CD4-positive, alpha-beta T cell treated with Interleukin-2 at 100 ng/mL for 4 hours (primary cell): ENCODE results near the gene B3GALNT2.
A peak's percentile ranks its signal among the peaks of the same experiment; 100 is the strongest.
"Not testable (repeated sequence)": the region's sequence is repeated elsewhere in the genome, so short reads cannot be mapped to it uniquely, and the experiment has no call there.

Source experiments
- DNase-seq: peaks from one replicate; pipeline ENCODE4 v3.0.0-alpha.2; 2020; ENCODE audit warnings: low spot score

The B3GALNT2 gene

DNA sequence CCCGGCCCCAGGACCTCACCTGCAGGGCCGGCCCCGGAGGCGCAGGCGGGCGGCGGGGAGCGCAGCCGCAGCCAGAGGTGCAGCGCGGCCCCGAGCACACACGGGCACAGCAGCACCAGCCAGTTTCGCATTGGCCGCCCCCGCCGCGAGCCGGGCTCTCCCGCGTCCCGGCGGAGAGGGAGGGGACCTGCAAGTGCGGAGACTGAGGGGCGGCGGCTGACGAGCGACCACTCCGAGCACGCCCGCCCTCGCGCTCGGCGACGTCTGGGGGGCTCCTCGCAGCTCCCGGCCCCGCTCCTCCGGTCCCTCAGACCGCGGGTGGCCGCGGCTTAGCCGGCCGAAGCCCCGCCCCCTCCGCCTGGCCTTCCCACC, at the start of gene B3GALNT2:
TSS of gene B3GALNT2 (minus strand) at position 331 of the 372 bp plus-strand sequence. CDS start at position 131, 200 bp downstream.
- no peak for DNase-seq

DNA sequence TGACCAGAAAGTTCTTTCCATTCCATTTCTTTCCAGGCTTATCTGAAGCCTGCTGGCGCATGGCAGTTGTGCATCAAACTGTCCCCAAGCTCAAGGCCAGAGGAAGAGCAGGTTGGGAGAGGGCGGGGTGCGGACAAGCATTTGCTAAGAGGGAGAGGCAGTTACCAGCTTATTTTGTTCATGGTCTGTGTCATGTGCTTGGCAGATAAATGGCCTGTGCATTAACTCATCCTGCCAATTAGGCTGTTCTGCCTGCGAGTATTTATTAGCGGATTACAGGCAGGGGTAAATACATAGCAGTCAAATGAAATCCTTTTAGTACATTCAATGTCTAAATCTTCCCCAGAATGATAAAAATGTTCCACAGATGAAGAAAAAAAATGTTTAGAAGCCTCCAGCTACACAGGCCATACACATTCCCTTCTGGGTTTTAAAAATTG, 48.9 kb upstream of the B3GALNT2 start:
- no peak for DNase-seq

DNA sequence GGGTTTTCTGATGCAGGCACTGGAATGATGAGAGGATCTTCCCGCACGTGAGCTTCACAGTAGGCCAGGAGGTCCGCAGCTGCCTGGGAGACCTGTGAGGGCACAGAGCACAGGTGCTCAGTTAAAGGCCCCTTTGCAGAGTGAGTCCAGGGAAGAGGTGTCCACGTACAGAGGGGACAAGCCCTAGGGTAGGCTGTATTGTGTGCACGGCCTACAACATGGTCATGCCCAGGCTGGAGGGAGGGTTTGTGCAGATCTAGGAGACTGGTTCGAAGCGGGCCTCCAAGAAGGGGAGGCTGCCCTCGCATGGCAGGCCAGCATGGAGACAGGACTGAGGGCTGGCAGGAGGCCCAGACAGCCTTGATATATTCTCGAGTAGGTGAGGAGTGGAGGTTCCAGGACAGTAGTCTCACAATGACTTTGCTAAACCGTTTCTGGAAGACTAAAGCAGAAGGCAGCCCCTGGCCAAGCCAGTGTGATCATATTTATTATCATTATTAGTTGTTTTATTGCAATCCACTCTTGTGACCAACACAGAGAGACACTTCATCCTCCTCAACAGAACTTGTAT, 48.0 kb upstream of the B3GALNT2 start:
- no peak for DNase-seq

DNA sequence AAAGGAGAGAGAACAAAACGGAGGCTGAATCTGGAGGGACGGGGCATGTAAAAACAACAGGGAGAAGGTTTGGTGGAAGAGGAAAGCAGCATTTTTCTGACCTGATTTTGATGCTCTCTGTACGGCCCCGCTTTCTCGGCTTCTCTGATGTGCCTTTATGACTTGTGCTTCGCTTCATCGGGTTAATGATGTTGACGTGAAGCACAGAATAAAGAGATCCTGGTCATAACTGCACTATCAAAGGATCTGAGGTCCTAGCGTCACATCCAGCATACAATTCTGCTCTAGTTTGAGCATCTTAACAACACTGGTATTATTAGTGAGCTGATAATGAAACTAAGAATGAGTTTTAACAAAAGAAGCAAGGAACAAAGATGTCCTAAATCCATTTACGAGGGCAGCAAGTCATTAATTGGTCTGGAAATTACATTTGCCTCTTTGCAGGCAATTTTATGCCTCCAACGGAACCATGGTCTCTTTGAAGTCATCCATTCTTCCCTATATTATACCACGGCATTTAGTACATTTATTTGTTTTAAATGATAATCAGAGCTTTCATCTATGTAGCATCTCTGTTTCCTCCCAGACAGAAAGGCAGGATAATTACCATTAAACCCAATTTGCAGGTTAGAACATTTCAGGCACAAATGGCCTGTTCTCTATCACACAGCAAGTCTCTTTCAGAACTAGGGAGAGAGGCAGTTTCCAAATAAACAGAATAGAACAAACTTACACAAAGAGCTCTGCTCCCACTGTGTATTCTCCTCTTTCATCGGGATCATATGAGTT, 45.3 kb upstream of the B3GALNT2 start:
- DNase-seq: no peak

DNA sequence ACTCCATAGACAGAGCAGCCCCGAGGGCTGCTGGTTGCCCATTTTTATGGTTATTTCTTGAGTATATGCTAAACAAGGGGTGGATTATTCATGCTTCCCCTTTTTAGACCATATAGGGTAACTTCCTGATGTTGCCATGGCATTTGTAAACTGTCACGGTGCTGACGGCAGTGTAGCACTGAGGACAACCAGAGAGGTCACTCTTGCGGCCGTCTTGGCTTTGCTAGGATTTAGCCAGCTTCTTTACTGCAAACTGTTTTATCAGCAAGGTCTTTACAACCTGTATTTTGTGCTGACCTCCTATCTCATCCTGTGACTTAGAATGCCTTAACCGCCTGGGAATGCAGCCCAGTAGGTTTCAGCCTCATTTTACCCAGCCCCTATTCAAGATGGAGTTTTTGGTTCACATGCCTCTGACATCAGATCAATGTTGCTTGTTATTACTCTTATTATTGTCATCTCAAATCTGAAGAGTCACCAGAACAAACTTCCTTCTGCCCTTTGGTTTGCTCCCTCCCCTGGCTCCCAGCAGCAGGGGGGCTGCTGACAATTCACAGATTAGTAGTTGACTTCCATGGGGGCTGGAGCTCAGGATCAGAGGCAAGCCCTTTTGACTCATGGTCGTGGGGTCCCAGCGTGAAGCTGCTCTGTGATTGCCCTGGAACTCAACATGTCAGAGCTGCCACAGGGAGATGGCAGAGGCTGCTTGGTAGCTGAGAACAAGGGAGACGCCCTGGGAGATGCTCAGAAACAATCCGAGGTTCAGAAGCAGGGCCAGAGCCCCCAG, 42.3 kb upstream of the B3GALNT2 start:
- not testable (repeated sequence) for DNase-seq

DNA sequence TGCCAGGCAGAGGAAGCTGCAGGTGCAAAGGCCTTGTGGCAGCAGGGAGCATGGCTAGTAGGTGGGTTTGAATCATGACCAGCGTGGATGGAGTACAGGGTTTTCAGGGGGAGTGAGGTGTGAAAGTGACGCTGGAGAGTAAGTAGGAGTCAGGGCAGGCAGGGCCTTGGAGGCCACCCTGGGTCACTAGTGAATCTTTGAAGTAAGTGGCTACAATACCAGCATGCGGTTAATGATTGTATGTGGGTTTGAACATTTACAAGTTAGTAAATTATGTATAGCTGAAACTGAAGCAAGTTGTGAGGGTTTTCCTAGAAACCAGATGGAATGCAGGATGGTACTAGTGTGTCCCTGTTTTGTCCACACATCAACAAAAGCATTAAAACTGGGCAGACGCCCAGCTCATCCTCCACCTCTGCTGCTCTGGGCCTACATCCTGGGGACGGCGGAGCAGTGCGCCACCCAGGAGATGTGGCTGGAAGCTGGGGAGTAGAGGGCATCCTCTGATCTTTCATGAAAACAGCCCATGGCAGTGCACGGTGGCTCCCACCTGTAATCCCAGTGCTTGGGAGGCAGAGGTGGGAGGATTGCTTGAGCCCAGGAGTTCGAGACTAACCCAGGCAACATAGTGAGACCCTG, 41.2 kb upstream of the B3GALNT2 start:
- no peak for DNase-seq

DNA sequence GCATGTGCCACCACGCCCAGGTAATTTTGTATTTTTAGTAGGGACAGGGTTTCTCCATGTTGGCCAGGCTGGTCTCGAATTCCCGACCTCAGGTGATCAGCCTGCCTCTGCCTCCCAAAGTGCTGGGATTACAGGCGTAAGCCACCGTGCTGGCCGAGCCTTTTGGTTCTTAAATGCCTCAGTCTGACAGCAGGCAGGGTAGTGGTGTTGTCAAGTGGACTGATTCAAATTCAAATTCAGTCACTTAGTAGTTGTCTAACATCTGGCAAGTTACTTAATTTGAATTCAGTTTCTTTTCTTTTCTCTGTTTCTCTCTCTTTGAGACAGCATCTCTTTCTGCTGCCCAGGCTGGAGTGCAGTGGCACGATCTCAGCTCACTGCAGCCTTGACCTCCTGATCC, 38.6 kb upstream of the B3GALNT2 start:
- DNase-seq: not testable (repeated sequence)

DNA sequence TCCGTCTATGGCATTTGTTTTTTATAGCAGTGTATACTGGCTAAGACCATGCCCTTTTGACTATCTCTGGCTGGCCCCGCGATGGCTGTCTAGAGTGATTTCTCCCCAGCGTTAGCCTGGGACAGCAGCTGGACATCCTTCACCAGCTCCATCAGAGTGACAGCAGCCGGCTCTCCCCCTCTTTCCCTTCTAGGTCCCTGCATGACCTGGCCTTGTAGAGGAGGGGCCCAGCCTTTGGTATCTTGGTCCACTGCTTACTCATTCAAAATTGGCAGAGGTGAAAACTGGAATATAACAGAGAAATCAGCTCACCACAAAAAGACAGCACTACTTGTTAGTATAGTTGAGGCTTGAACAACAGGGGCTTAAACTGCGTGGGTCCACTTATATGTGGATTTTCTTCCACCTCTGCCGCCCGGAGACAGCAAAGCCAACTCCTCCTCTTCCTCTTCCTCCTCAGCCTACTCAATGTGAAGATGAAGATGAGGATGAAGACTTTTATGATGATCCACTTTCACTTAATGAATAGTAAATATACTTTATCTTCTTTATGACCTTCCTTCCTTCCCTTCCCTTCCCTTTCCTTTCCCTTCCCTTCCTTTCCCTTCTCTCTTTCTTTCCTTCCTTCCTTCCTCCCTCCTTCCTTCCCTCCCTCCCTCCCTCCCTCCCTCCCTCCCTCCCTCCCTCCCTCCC, 29.4 kb upstream of the B3GALNT2 start:
- DNase-seq: no peak

DNA sequence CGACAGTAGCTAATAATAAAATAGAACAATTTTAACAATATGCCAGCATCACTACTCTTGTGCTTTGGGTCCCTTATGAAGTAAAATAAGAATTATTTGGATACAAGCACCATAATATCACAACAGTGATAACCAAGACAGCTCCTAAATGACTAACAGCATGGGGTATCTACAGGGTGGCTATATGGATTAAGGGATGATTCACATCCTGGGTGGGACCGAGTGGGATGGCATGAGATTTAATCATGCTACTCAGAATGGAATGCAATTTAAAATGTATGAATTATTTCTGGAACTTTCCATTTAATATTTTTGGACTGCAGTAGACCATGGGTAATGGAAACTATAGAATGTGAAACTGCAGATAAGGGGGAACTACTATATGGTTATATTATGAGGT, 28.1 kb upstream of the B3GALNT2 start:
- DNase-seq: no peak

DNA sequence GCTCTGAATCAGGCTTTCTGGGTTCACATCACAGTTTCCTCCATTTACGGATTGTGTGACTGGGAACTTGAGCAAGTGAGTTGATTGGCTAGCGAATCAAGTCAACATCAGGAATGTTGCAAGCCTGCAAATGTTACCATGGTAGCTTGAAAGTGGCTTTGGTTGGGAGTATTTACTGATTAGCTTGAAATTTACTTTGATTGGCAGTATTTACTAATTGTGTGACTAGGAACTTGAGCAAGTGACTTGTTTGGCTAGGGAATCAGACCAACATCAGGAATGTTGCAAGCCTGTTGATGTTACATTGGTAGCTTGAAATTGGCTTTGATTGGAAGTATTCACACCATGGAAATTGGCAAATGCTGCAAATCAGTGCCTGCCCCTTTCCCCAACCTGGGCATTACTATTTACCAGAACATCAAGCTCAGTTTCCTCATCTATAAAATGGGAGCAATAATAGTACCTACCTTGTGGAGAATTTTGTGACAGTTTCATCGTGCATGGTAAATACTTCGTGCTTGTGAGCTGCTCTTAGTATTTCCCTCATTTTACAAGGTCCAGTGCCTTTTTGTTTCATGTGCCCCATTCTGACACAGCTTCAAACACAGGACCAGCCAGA, 23.1 kb upstream of the B3GALNT2 start:
- no peak for DNase-seq

DNA sequence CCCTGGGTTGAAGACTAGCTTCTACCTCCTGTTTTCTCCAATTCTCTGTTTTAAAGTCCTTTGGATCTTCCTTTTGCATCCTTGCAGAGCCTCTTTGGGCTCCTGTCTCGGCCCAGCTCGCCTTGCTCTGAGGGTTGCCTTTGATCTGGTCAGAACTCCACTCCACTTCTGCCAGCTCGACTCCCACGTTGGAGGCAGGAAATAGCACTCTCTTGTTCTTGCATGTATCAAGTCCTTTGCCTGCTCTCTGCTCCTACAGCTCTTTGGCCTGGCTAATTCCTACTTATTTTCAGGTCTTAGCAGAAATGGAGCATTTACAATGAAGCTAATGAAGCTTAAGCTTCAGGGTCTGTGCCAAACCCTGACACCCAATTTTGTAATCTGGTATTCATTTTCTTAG, 21.1 kb upstream of the B3GALNT2 start:
- no peak for DNase-seq

DNA sequence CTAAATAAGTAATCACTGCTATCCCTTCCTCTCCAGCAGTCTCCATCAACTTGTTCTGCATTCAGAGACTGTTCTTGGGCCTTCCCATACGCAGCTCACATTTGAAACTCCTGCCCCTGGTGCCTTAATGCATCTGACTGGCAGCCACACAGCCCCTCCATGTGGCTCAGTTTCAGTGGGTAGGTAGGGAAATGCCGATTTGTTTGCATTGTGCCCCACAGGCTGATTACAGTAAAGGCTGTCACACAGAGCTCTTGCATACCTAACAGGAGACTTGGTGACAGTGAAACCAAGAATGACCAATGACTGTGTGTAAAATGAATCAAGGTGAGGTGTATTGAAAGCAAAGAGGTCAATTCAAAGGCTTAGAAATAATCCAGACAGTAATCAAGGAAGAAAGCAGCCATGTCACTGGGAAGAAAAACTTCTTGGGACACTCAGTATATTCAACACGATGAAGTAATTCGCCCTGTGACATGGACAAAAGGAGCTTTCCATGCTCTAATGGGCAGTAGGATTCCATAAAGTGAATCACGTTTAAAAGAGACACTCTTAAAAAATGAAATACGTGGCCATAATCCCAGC, 12.7 kb upstream of the B3GALNT2 start:
- no peak for DNase-seq

DNA sequence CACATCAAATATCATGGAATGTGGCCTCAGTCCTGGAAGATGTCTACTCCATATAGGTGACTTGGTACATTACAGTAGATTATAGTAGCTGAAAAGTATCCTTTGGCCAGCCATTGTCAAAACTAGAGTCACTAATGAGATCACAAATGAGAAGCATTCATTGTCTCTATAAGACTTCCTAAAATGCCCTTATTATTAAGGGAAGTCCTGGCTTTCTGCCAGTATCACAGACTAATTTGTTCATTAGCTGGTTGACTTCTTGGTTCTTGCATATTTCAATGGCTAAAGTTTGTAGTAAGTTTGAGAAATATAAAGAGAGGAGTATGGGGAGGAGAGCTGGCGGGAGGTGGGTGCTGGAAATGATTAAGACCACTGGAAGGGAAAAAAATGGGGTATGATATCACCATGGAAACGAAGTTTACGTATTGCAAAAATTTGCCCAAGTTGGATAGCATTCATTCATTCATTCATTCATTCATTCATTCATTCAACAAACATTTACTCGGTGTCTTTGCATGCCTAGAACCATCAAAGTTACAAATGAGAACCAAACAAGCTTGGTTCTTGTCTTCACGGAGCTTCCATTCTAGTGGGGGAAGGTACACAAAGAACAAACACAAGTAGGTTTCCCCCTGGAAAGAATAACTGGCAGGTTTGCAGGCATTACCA, 11.7 kb upstream of the B3GALNT2 start:
- DNase-seq: no peak

DNA sequence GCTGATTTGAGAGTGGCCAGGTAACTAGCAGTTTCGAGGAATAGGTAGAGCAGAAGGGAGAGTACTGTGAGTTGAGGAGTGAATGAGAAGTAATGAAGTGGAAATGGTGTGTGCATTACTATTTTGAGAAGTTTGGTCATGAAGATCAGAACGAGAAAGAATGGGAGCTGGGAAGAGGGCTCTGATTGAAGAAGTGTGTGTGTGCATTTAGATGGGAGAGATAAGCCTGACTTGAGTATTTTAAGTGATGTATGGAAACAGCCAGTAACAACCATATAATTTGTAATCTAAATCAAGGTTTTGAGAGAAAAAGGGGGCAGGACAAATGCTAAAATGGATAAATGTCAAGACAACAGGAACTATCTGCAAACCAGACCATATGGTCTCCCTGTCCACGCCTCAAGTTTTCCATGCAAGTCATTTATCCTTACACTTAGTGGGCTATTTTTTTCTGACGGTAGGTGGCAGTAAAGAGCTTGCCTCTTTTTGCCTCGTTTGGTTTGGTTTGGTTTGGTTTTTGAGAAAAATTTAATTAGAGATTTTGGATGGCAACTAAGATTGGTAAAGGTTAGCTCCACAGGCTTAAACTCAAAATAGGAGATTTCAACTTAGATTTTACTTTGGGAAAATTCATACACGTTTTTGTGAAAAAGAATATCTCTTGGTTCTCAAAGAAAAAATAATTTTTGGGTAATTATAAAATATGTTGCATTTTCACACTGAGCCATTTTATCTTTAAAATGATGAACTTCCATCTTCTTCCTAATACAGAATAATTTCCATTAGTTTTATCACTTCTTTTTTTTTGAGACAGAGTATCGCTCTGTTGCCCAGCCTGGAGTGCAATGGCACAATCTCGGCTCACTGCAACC, 9.5 kb upstream of the B3GALNT2 start:
- peak; percentile 71 for DNase-seq

DNA sequence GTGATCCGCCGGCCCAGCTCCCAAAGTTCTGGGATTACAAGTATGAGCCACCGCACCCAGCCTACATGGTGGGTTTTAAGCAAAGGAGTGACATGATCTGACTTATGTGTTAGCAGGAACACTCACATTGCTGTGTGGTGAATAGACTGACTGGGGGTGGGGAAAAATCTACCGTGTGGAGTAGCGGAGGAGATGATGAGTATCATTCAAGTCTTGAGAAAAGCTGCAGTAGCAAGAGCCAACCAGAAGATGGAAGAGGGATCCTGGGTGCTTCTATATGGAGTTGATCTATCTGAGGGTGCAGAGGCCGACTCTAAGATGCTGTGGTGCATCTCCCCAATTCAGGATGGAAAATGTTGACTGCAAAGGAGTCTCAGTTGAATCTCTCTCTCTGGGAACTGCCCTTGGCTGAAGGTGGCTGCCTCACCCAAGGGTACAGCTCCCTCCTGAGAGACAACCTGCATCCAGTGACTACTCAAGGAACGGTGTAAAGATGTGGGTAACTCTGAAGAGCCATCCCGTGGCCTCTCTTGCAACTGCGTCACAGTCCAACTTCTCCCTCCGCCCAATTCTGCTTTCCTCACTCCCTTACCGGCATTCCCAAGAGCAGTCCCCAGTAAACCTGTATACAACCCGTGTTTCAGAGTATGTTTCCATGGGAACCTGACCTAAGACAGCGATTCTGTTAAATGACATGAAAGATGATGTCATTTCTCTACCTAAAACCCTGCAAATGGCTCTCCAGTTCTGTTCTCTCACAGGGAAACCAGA, 7.4 kb upstream of the B3GALNT2 start:
- DNase-seq: no peak

DNA sequence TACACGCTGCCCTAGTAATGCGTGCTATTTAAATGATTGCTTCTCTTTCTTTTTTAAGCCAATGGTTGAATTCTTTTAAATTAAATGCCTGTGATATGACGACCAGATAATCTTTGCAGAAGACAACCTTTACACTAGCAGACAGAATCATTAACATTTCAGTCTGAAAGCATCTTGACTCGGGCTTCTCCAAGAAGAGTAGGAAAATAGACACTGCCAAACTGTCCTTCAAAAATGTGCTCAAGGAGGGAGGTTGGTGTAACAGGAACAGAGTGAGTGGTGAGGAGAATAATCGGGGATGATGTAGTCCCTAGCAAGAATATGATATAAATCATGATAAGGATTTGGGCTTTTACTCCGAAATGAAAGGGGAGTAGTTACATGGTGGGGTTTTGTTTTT, 6.6 kb upstream of the B3GALNT2 start:
- no peak for DNase-seq

DNA sequence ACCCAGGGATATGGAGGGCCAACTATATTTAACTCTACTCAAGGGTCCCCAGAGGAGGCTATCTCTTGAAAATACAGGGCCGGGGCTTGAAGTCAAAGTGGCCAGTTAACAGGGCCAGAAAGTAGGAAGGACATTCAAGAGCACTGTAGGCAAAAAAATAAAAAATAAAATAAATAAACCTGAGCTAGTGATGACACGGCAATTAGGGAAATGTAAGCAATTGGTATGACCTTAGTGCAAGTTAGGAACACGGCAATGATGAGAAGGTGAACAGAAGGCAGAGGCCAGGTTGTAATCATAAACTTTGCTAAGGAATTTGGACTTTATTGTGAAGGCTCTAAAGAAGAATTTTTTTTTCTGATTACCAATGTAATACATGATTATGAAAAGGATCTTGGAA, 3.4 kb upstream of the B3GALNT2 start:
- DNase-seq: no peak

DNA sequence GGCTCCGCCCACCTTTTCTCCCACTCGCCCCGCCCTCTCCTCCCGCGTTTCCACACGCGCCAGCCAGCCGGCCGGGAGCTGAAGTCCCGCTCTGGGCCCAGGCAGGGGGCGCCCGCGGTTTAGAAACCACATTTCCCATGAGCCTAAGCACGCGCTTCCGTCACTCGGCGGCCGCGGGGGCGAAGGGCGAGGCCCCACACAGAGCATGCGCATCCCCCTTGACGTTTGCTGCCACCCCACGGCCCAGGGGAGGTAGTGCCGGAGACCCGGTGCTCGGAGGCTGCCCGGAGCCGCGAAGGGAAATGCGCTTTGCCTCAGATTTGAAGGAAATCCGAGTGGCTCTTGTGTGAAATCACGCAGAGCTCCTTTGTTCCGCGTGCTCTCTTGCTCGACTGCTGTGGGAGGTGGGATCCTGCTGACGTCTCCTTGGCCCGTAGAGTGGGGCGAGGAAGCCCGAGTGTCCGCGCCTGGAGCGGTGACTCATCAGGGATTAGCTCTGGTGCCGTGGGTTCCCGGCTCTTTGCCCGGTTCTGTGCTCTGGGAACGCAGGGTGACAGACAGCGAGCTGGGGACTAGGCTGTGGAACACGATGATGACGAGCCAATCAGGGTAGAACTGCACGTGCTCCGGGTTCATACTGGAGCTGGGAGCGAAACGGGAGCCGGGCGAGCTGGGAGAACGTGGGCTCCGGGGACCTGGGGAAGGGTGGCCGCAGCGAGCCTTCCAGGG, 406 bp upstream of the B3GALNT2 start:
- DNase-seq: peak; percentile 99
